ENCODE measurements around the gene DOCK8.

The DOCK8 gene

GRCh38 chr9:401223-401622 lies 186.6 kb downstream of the DOCK8 start:
- Histone ChIP-seq H3K9me3 (ENCODE audit: low read length) (no peaks in the 10 kb centered on the region), H3K79me2 (ENCODE audit: insufficient read depth, low read length) (no peaks in the 10 kb centered on the region), H3K4me2 (ENCODE audit: low read length) (no peak overlapping the region), H3K4me3 (ENCODE audit: low read depth, low read length, poor library complexity, severe bottlenecking) (no peak overlapping the region), H3K27ac (ENCODE audit: low read depth, low read length, poor library complexity, severe bottlenecking) (no peak overlapping the region), H4K20me1 (ENCODE audit: insufficient read depth, low read length) (no peaks in the 10 kb centered on the region), H3K9me2 (ENCODE audit: low read depth, low read length) (no peaks in the 10 kb centered on the region), H3F3A (ENCODE audit: insufficient read depth, low read length) (no peaks in the 10 kb centered on the region), H3K36me3 (ENCODE audit: insufficient read depth, low read length) (no peaks in the 10 kb centered on the region), H3K27me3 (ENCODE audit: insufficient read depth, low read length) (no peaks in the 10 kb centered on the region), H2AFZ (ENCODE audit: low read length) (no peak overlapping the region), H3K4me1 (ENCODE audit: insufficient read depth, low read length, severe bottlenecking) (no peaks in the 10 kb centered on the region), H3K9ac (ENCODE audit: low read length) (no peak overlapping the region)
- TF ChIP-seq CTCF (IDR thresholded peaks at IDR 0.05; ENCODE audit: low read length), result no peak
- no peak for TF ChIP-seq EZH2 (IDR thresholded peaks at IDR 0.05; ENCODE audit: borderline replicate concordance, low read length)

- no peak overlapping the region for H3K4me3 ChIP-seq (ENCODE audit: low read depth, low read length, poor library complexity, severe bottlenecking)
- no peak overlapping the region for H3K27ac ChIP-seq (ENCODE audit: low read depth, low read length, poor library complexity, severe bottlenecking)
- H3K79me2 ChIP-seq (ENCODE audit: insufficient read depth, low read length), result no peaks in the 10 kb centered on the region
- no peaks in the 10 kb centered on the region for H3F3A ChIP-seq (ENCODE audit: insufficient read depth, low read length)
- H4K20me1 ChIP-seq (ENCODE audit: insufficient read depth, low read length), result no peaks in the 10 kb centered on the region
- H3K4me2 ChIP-seq (ENCODE audit: low read length), result no peak overlapping the region
- H2AFZ ChIP-seq (ENCODE audit: low read length), result no peak overlapping the region
- no peak for TF ChIP-seq CTCF (IDR thresholded peaks at IDR 0.05; ENCODE audit: low read length)
- TF ChIP-seq EZH2 (IDR thresholded peaks at IDR 0.05; ENCODE audit: borderline replicate concordance, low read length), result no peak
- H3K36me3 ChIP-seq (ENCODE audit: insufficient read depth, low read length), result no peaks in the 10 kb centered on the region
- H3K9me2 ChIP-seq (ENCODE audit: low read depth, low read length), result no peaks in the 10 kb centered on the region
- no peaks in the 10 kb centered on the region for H3K27me3 ChIP-seq (ENCODE audit: insufficient read depth, low read length)
- H3K4me1 ChIP-seq (ENCODE audit: insufficient read depth, low read length, severe bottlenecking), result no peaks in the 10 kb centered on the region
- H3K9me3 ChIP-seq (ENCODE audit: low read length), result no peaks in the 10 kb centered on the region
- no peak overlapping the region for H3K9ac ChIP-seq (ENCODE audit: low read length)
Observed at GRCh38 chr9:404234-404633, 189.6 kb downstream of the DOCK8 start.

GRCh38 chr9:405341-405740 lies 190.7 kb downstream of the DOCK8 start:
- Histone ChIP-seq H3K79me2 (ENCODE audit: insufficient read depth, low read length) (no peaks in the 10 kb centered on the region), H3K4me3 (ENCODE audit: low read depth, low read length, poor library complexity, severe bottlenecking) (no peak overlapping the region), H3K27me3 (ENCODE audit: insufficient read depth, low read length) (no peaks in the 10 kb centered on the region), H3K9ac (ENCODE audit: low read length) (no peak overlapping the region), H4K20me1 (ENCODE audit: insufficient read depth, low read length) (no peaks in the 10 kb centered on the region), H2AFZ (ENCODE audit: low read length) (no peak overlapping the region), H3K27ac (ENCODE audit: low read depth, low read length, poor library complexity, severe bottlenecking) (no peak overlapping the region), H3K9me3 (ENCODE audit: low read length) (no peaks in the 10 kb centered on the region), H3K4me2 (ENCODE audit: low read length) (no peak overlapping the region), H3K4me1 (ENCODE audit: insufficient read depth, low read length, severe bottlenecking) (no peaks in the 10 kb centered on the region), H3K36me3 (ENCODE audit: insufficient read depth, low read length) (no peaks in the 10 kb centered on the region), H3K9me2 (ENCODE audit: low read depth, low read length) (no peaks in the 10 kb centered on the region), H3F3A (ENCODE audit: insufficient read depth, low read length) (no peaks in the 10 kb centered on the region)
- TF ChIP-seq EZH2 (IDR thresholded peaks at IDR 0.05; ENCODE audit: borderline replicate concordance, low read length) (no peak), CTCF (IDR thresholded peaks at IDR 0.05; ENCODE audit: low read length) (no peak)

Data from OCI-LY1 (cell line).